Activated naive CD8-positive, alpha-beta T cell (primary cell): ENCODE results near the gene COL18A1.
"Not testable (repeated sequence)": the region's sequence is repeated elsewhere in the genome, so short reads cannot be mapped to it uniquely, and the experiment has no call there.

Source experiments
- H3K27ac Mint-ChIP-seq: one replicate; pipeline ENCODE4 v1.8.0; 2021; ENCODE audit warnings: mixed read lengths
- H3K27me3 Mint-ChIP-seq: one replicate; pipeline ENCODE4 v1.8.0; 2021; ENCODE audit warnings: mixed read lengths
- H3K36me3 Mint-ChIP-seq: one replicate; pipeline ENCODE4 v1.8.0; 2021; ENCODE audit warnings: mixed read lengths
- H3K4me1 Mint-ChIP-seq: one replicate; pipeline ENCODE4 v1.8.0; 2021; ENCODE audit warnings: low read depth, mixed read lengths
- H3K4me3 Mint-ChIP-seq: one replicate; pipeline ENCODE4 v1.8.0; 2021; ENCODE audit warnings: mild to moderate bottlenecking, mixed read lengths
- H3K9me3 Mint-ChIP-seq: one replicate; pipeline ENCODE4 v1.8.0; 2021; ENCODE audit warnings: low read depth, mixed read lengths

COL18A1 gene

DNA sequence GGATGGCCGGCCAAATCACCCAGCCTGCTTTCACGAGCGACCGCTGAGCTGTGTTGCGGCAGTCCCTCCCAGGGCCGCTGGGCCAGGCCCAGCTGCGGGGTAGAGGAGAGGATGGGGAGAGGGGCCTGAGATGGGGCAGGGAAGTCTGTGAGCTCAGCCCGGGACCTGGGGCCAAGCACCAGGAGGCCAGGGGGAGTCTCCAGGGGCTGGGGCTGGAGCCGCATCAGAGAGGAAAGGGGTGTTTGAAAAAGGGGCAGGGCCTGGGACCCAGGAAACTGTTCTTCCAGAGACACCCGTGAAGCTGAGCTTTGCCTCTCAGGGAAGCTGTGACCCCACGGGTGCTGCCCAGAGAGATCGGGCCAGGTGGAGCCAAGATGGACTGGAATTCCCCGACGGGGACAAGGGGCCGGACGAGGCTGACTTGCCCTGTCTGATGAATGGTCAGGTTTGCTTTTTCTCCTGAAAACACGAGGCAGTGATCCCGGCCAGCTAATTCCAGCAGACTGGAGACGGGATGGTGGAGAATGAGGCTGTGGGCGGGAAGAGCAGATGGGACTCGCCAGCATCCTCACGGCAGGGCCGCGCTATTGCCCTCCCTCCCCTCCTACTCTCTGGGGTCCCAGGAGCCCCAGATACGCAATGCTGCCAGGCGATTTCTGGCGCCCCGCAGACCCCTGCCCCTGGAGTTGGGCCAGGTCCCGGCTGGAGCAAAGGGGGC is 40.3 kb upstream of the COL18A1 start:
- Mint-ChIP-seq H3K4me1 (peaks cover 4% of the 10 kb centered on the region), H3K27me3 (peaks cover 2% of the 10 kb centered on the region), H3K4me3 (no peak overlapping the region), H3K9me3 (no peaks in the 10 kb centered on the region), H3K36me3 (no peaks in the 10 kb centered on the region), H3K27ac (no peak overlapping the region)

- Mint-ChIP-seq H3K27me3 (peaks cover 2% of the 10 kb centered on the region), H3K36me3 (no peaks in the 10 kb centered on the region), H3K4me3 (no peak overlapping the region), H3K27ac (no peak overlapping the region), H3K4me1 (peaks cover 7% of the 10 kb centered on the region), H3K9me3 (no peaks in the 10 kb centered on the region)
Measured at GRCh38 chr21:45365186-45365607, 39.8 kb upstream of the COL18A1 start.

DNA sequence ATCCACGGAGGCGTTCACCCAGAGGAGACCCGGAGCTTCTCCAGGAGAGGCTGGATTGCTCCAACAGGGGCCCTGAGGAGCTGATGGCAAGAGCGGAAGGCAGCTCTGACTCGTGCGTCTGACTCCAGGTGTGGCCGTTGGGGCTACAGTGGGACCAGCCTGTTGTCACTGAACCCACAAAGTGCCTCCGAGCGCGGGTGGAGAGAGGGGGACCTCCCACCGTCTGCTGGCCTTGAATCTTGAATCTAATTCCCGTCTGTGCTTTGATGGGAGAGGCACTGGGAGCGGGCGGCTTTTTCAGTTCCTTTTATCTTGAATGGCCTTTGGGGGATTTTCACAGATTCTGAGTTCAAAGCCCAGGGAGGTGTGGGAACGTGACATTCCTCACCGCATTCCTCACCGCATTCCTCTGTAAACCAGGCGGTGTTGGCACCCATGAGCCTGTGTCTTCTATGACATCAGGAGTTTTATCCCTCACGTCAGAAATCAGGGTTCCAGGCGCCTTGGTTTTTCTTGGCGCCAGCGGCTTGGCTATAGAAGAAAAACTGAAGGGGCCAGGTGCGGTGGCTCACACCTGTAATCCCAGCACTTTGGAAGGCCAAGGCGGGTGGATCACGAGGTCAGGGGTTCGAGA is 39.2 kb upstream of the COL18A1 start:
- Mint-ChIP-seq H3K36me3 (no peaks in the 10 kb centered on the region), H3K27ac (no peak overlapping the region), H3K27me3 (peaks cover 2% of the 10 kb centered on the region), H3K4me3 (no peak overlapping the region), H3K9me3 (no peaks in the 10 kb centered on the region), H3K4me1 (peaks cover 12% of the 10 kb centered on the region)

GRCh38 chr21:45366476-45366875 is 38.5 kb upstream of the COL18A1 start:
- Mint-ChIP-seq H3K9me3 (no peaks in the 10 kb centered on the region), H3K27me3 (peaks cover 2% of the 10 kb centered on the region), H3K4me1 (peaks cover 14% of the 10 kb centered on the region), H3K36me3 (no peaks in the 10 kb centered on the region), H3K27ac (no peak overlapping the region), H3K4me3 (no peak overlapping the region)

DNA sequence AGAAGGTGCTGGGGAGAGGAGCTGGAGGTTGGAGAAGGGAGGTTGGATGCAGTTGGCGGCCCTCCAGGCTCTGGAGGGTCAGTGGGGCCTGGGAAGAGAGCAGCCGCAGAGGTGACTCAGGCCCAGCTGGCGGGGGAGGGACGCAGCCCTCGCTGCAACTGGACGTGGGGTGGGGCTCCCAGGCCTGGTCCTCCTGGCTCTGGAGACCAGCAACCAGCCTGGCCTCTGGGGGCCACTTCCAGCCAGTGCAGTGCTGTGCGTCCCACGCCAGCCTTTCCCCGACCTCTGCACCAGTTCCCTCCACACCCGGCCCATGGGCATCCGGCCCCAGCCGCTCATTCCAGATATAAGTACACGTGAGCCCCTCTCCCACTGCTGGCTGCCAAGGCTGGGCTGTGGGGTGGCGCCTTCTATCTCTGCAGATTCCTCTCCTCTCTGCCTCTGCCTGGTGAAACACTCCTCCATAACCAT is 38.0 kb upstream of the COL18A1 start:
- H3K27ac Mint-ChIP-seq, result no peak overlapping the region
- peaks cover 2% of the 10 kb centered on the region for H3K27me3 Mint-ChIP-seq
- H3K4me3 Mint-ChIP-seq, result no peak overlapping the region
- peaks cover 14% of the 10 kb centered on the region for H3K4me1 Mint-ChIP-seq
- no peaks in the 10 kb centered on the region for H3K36me3 Mint-ChIP-seq
- no peaks in the 10 kb centered on the region for H3K9me3 Mint-ChIP-seq

- Mint-ChIP-seq H3K36me3 (no peaks in the 10 kb centered on the region), H3K4me1 (peaks cover 14% of the 10 kb centered on the region), H3K27me3 (peaks cover 2% of the 10 kb centered on the region), H3K9me3 (no peaks in the 10 kb centered on the region), H3K27ac (no peak overlapping the region), H3K4me3 (no peak overlapping the region)
Measured at GRCh38 chr21:45367402-45368351, 37.3 kb upstream of the COL18A1 start.

GRCh38 chr21:45369018-45369417 is 35.9 kb upstream of the COL18A1 start:
- H3K4me1 Mint-ChIP-seq, result peaks cover 11% of the 10 kb centered on the region
- not testable (repeated sequence) for H3K9me3 Mint-ChIP-seq, H3K36me3 Mint-ChIP-seq, H3K27ac Mint-ChIP-seq, H3K27me3 Mint-ChIP-seq, H3K4me3 Mint-ChIP-seq

GRCh38 chr21:45370575-45370974 is 34.4 kb upstream of the COL18A1 start:
- H3K36me3 Mint-ChIP-seq, result no peaks in the 10 kb centered on the region
- H3K27ac Mint-ChIP-seq, result no peak overlapping the region
- no peak overlapping the region for H3K4me3 Mint-ChIP-seq
- H3K9me3 Mint-ChIP-seq, result no peaks in the 10 kb centered on the region
- H3K27me3 Mint-ChIP-seq, result no peaks in the 10 kb centered on the region
- peaks cover 11% of the 10 kb centered on the region for H3K4me1 Mint-ChIP-seq

DNA sequence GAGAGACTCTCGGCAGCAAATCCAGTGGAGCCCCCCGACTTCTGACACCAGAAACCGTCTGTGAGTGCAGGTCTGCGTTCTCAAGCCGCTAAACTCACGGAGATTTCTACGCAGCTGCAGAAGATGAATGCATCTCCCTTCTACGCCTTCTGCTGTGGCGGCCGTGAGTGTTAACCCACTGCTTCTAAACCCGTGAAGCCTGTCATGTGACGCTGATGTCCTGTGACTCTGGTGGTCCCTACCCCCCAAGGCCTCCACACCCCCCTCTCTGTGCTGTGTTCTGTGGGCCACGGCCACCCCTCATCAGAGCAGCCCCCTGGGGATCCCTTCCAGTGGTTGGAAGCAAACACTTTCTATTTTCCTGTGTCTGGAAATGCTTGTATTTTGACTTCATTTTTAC is 33.9 kb upstream of the COL18A1 start:
- no peaks in the 10 kb centered on the region for H3K27me3 Mint-ChIP-seq
- H3K4me1 Mint-ChIP-seq, result peaks cover 11% of the 10 kb centered on the region
- no peaks in the 10 kb centered on the region for H3K9me3 Mint-ChIP-seq

GRCh38 chr21:45371655-45372054 is 33.3 kb upstream of the COL18A1 start:
- peaks cover 11% of the 10 kb centered on the region for H3K4me1 Mint-ChIP-seq
- H3K4me3 Mint-ChIP-seq, result no peak overlapping the region
- H3K9me3 Mint-ChIP-seq, result no peaks in the 10 kb centered on the region
- H3K27ac Mint-ChIP-seq, result no peak overlapping the region
- no peaks in the 10 kb centered on the region for H3K36me3 Mint-ChIP-seq
- H3K27me3 Mint-ChIP-seq, result no peaks in the 10 kb centered on the region

More for the DNA sequence above, 33.9 kb upstream of the COL18A1 start:
- Mint-ChIP-seq H3K27ac (no peak overlapping the region), H3K36me3 (no peaks in the 10 kb centered on the region), H3K4me3 (no peak overlapping the region)

DNA sequence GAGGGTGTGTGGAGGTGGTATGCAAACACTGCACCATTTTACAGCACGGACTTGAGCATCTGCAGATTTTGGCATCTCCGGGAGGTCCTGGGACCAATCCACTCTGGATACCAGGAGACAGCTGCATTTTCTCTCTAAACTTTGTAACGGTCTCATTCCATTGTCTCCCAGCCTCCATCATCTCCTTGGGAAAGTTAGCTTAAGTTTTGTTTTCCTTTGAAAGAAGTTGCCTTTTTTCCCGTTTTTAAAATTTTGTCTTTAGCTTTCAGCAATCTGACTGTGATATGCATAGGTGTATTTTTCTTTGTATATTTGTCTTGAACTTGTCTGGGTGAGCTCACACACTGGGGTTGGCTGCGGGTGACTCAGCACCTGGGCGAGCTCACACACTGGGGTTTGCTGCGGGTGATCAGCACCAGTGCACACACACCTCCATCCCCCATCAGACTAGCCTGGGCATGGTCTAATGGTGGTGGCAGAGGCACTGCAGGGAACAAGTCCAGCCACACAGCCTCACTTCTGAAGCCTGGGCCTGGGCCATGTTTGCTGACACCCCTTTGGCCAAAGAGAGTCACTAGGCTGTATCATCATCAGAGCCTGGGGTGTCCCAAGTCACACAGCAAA is 32.1 kb upstream of the COL18A1 start:
- Mint-ChIP-seq H3K9me3 (no peaks in the 10 kb centered on the region), H3K4me1 (peaks cover 11% of the 10 kb centered on the region), H3K27me3 (no peaks in the 10 kb centered on the region), H3K36me3 (no peaks in the 10 kb centered on the region), H3K4me3 (no peak overlapping the region), H3K27ac (no peak overlapping the region)

DNA sequence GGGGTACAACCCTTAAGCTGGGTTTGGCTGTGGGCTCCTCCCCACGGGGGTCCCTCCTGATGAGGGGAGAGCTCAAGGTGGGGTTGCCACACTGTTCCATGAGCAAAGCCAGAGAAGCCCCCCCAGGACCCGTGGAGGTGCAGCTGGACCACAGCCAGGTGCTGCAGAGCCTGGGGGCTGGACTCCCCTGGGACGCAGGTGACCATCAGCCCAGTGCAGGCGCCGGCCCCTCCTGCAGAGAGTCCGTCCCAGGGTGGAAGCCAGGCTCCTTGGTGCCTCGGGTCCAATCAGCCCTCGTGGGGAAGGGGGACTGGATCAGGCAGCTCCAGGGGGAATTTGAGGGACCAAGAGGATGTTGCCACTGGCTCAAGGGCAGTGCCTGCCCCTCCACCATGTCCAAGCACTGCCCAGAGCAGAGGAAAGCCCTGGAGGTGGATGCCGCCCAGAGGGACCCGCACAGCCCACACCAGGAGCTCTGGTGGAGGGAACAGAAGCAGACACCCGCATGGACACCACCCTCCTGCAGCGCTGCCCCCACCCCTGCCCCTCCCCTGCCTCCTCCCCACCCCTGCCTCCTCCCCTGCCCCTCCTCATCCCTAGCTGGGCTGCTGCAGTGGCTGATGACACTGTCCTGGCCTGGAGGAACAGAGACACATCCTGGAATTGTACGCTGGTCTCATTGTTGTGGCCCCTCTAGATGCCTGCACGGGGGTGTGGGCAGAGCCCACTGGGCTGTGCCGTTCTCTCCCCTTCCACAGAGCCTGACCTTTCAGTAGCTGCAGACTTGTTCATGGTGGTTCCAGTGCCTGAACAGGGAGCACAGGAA is 30.8 kb upstream of the COL18A1 start:
- H3K4me1 Mint-ChIP-seq, result peaks cover 11% of the 10 kb centered on the region
- no peak overlapping the region for H3K4me3 Mint-ChIP-seq

GRCh38 chr21:45374826-45375455 is 30.0 kb upstream of the COL18A1 start:
- peaks cover 3% of the 10 kb centered on the region for H3K27me3 Mint-ChIP-seq
- no peak overlapping the region for H3K4me3 Mint-ChIP-seq
- peaks cover 11% of the 10 kb centered on the region for H3K4me1 Mint-ChIP-seq
- H3K36me3 Mint-ChIP-seq, result no peaks in the 10 kb centered on the region
- H3K9me3 Mint-ChIP-seq, result no peaks in the 10 kb centered on the region
- H3K27ac Mint-ChIP-seq, result no peak overlapping the region

More for the DNA sequence above, 30.8 kb upstream of the COL18A1 start:
- H3K36me3 Mint-ChIP-seq, result no peaks in the 10 kb centered on the region
- H3K27me3 Mint-ChIP-seq, result no peaks in the 10 kb centered on the region
- H3K27ac Mint-ChIP-seq, result no peak overlapping the region
- H3K9me3 Mint-ChIP-seq, result no peaks in the 10 kb centered on the region
